Stimulated activated CD4-positive, alpha-beta T cell treated with anti-CD3 and anti-CD28 coated beads, TNF-alpha, amount 100 ng/mL, for 4 hours (primary cell): Measurements from ENCODE around the gene HMGN1.

Experiments
- DNase-seq, 3 experiments: peaks; one replicate each; pipeline ENCODE4 v3.0.0-alpha.2; 2020; ENCODE audit warnings: low read depth in 3 of 3

HMGN1 gene

DNA sequence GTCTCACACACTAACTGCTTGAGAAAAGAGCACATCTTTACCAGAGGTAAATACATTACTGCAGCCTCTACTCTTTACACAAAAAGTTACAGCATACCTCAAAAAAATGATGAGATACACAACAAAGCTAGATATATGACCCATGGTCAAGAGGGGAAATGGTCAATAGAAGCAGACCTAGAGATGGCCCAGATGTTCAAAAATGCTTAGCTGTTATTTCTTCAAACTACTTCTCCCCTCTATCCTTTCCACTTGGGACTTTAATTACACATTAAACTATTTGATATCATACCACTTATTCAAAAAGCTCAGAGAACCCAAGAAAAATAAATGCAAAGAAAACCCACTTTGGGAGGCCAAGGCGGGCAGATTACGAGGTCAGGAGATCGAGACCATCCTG is 48.3 kb downstream of the HMGN1 start:
- DNase-seq: no peak

DNA sequence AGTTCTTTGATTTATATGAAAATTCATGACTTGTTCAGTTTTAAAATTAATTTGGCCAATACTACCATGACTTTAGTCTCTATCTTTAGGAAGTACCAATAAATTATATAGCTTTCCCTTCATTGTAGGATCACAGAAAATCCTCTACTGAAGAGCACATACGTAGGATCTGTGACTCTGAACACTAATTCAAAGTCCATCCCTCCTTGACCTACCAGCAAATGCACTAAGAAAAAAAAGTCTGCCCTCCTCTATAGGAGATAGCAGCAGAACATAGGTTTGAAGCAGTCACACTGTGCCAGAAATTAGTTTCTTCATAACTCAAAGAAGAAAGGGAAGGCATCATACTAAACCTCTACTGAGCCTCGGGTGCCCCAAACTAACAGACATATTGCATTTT is 52.0 kb downstream of the HMGN1 start:
- no peak for DNase-seq
